Measurements from ENCODE around the gene BPHL.

Gene BPHL

GRCh38 chr6:3086282-3086946 is 32.1 kb upstream of the BPHL start:
- Histone ChIP-seq H3K4me1 (ENCODE audit: insufficient read depth, low read length) (no peaks in the 10 kb centered on the region), H3K9ac (ENCODE audit: low read depth, low read length) (no peak overlapping the region), H3K27me3 (ENCODE audit: insufficient read depth, low read length) (no peaks in the 10 kb centered on the region), H3K9me3 (ENCODE audit: insufficient read depth, low read depth, low read length) (peaks cover 65% of the 10 kb centered on the region), H3K27ac (ENCODE audit: low read depth, low read length) (no peak overlapping the region), H3K36me3 (ENCODE audit: insufficient read depth, low read length) (peaks cover 88% of the 10 kb centered on the region), H3K4me3 (ENCODE audit: low read length) (no peak overlapping the region)
- WGBS, result 68% methylated on average over 7 of the region's 7 CpGs

GRCh38 chr6:3088446-3088845 is 30.1 kb upstream of the BPHL start:
- Histone ChIP-seq H3K4me1 (ENCODE audit: insufficient read depth, low read length) (no peaks in the 10 kb centered on the region), H3K4me3 (ENCODE audit: low read length) (peak overlapping the region; percentile 34; the same call in 1 of the 2 replicates), H3K27me3 (ENCODE audit: insufficient read depth, low read length) (no peaks in the 10 kb centered on the region), H3K9me3 (ENCODE audit: insufficient read depth, low read depth, low read length) (peaks cover 65% of the 10 kb centered on the region), H3K27ac (ENCODE audit: low read depth, low read length) (no peak overlapping the region), H3K9ac (ENCODE audit: low read depth, low read length) (no peak overlapping the region), H3K36me3 (ENCODE audit: insufficient read depth, low read length) (peaks cover 72% of the 10 kb centered on the region)
- 97% methylated on average over 4 of the region's 4 CpGs for WGBS

GRCh38 chr6:3088968-3089367 is 29.5 kb upstream of the BPHL start:
- Histone ChIP-seq H3K27ac (ENCODE audit: low read depth, low read length) (no peak overlapping the region), H3K9me3 (ENCODE audit: insufficient read depth, low read depth, low read length) (peaks cover 64% of the 10 kb centered on the region), H3K4me1 (ENCODE audit: insufficient read depth, low read length) (no peaks in the 10 kb centered on the region), H3K4me3 (ENCODE audit: low read length) (peak overlapping the region; percentile 34), H3K9ac (ENCODE audit: low read depth, low read length) (no peak overlapping the region), H3K27me3 (ENCODE audit: insufficient read depth, low read length) (no peaks in the 10 kb centered on the region), H3K36me3 (ENCODE audit: insufficient read depth, low read length) (peaks cover 69% of the 10 kb centered on the region)
- 97% methylated on average over 4 of the region's 4 CpGs for WGBS

GRCh38 chr6:3090013-3090412 is 28.5 kb upstream of the BPHL start:
- Histone ChIP-seq H3K4me1 (ENCODE audit: insufficient read depth, low read length) (no peaks in the 10 kb centered on the region), H3K27me3 (ENCODE audit: insufficient read depth, low read length) (no peaks in the 10 kb centered on the region), H3K9ac (ENCODE audit: low read depth, low read length) (no peak overlapping the region), H3K27ac (ENCODE audit: low read depth, low read length) (no peak overlapping the region), H3K9me3 (ENCODE audit: insufficient read depth, low read depth, low read length) (peaks cover 69% of the 10 kb centered on the region), H3K36me3 (ENCODE audit: insufficient read depth, low read length) (peaks cover 69% of the 10 kb centered on the region), H3K4me3 (ENCODE audit: low read length) (peak overlapping the region; percentile 34)
- 93% methylated on average over 2 of the region's 4 CpGs for WGBS

- H3K36me3 ChIP-seq (ENCODE audit: insufficient read depth, low read length), result peaks cover 63% of the 10 kb centered on the region
- H3K4me1 ChIP-seq (ENCODE audit: insufficient read depth, low read length), result no peaks in the 10 kb centered on the region
- no peak overlapping the region for H3K27ac ChIP-seq (ENCODE audit: low read depth, low read length)
- H3K9ac ChIP-seq (ENCODE audit: low read depth, low read length), result no peak overlapping the region
- WGBS, result 98% methylated on average over 2 of the region's 2 CpGs
- no peaks in the 10 kb centered on the region for H3K27me3 ChIP-seq (ENCODE audit: insufficient read depth, low read length)
- H3K9me3 ChIP-seq (ENCODE audit: insufficient read depth, low read depth, low read length), result peaks cover 51% of the 10 kb centered on the region
- peak overlapping the region; percentile 27; the same call in 1 of the 2 replicates for H3K4me3 ChIP-seq (ENCODE audit: low read length)
Observed at GRCh38 chr6:3094815-3095214, 23.7 kb upstream of the BPHL start.

GRCh38 chr6:3102875-3103274 is 15.6 kb upstream of the BPHL start:
- no peak overlapping the region for H3K4me3 ChIP-seq (ENCODE audit: low read length)
- H3K27me3 ChIP-seq (ENCODE audit: insufficient read depth, low read length), result no peaks in the 10 kb centered on the region
- no peak overlapping the region for H3K9ac ChIP-seq (ENCODE audit: low read depth, low read length)
- 100% methylated on average over 2 of the region's 3 CpGs for WGBS
- H3K9me3 ChIP-seq (ENCODE audit: insufficient read depth, low read depth, low read length), result peaks cover 8% of the 10 kb centered on the region; the same call in 1 of the 2 replicates
- H3K4me1 ChIP-seq (ENCODE audit: insufficient read depth, low read length), result no peaks in the 10 kb centered on the region
- H3K36me3 ChIP-seq (ENCODE audit: insufficient read depth, low read length), result peaks cover 68% of the 10 kb centered on the region
- no peak overlapping the region for H3K27ac ChIP-seq (ENCODE audit: low read depth, low read length)

- Histone ChIP-seq H3K27ac (ENCODE audit: low read depth, low read length) (no peak overlapping the region), H3K9ac (ENCODE audit: low read depth, low read length) (no peak overlapping the region), H3K9me3 (ENCODE audit: insufficient read depth, low read depth, low read length) (no peaks in the 10 kb centered on the region), H3K4me3 (ENCODE audit: low read length) (no peak overlapping the region), H3K4me1 (ENCODE audit: insufficient read depth, low read length) (no peaks in the 10 kb centered on the region), H3K36me3 (ENCODE audit: insufficient read depth, low read length) (peaks cover 85% of the 10 kb centered on the region), H3K27me3 (ENCODE audit: insufficient read depth, low read length) (no peaks in the 10 kb centered on the region)
- WGBS, result 94% methylated on average over 10 of the region's 10 CpGs
Observed at GRCh38 chr6:3108746-3109414, 9.6 kb upstream of the BPHL start.

- Histone ChIP-seq H3K36me3 (ENCODE audit: insufficient read depth, low read length) (peaks cover 85% of the 10 kb centered on the region), H3K9me3 (ENCODE audit: insufficient read depth, low read depth, low read length) (no peaks in the 10 kb centered on the region), H3K4me1 (ENCODE audit: insufficient read depth, low read length) (no peaks in the 10 kb centered on the region), H3K4me3 (ENCODE audit: low read length) (no peak overlapping the region), H3K9ac (ENCODE audit: low read depth, low read length) (no peak overlapping the region), H3K27ac (ENCODE audit: low read depth, low read length) (no peak overlapping the region), H3K27me3 (ENCODE audit: insufficient read depth, low read length) (no peaks in the 10 kb centered on the region)
- 97% methylated on average over 2 of the region's 3 CpGs for WGBS
Observed at GRCh38 chr6:3109761-3110160, 8.8 kb upstream of the BPHL start.

GRCh38 chr6:3114377-3114776 is 4.1 kb upstream of the BPHL start:
- WGBS, result 96% methylated on average over 5 of the region's 6 CpGs
- Histone ChIP-seq H3K27ac (ENCODE audit: low read depth, low read length) (no peak overlapping the region), H3K36me3 (ENCODE audit: insufficient read depth, low read length) (peaks cover 56% of the 10 kb centered on the region)

GRCh38 chr6:3117912-3118352 is 579 bp upstream of the BPHL start:
- H3K27ac ChIP-seq (ENCODE audit: low read depth, low read length), result peak overlapping the region; percentile 98
- peaks cover 23% of the 10 kb centered on the region for H3K36me3 ChIP-seq (ENCODE audit: insufficient read depth, low read length)
- 21% methylated on average over 8 of the region's 8 CpGs for WGBS
- H3K9ac ChIP-seq (ENCODE audit: low read depth, low read length), result peak overlapping the region; percentile 90
- no peaks in the 10 kb centered on the region for H3K9me3 ChIP-seq (ENCODE audit: insufficient read depth, low read depth, low read length)
- no peaks in the 10 kb centered on the region for H3K27me3 ChIP-seq (ENCODE audit: insufficient read depth, low read length)
- peak overlapping the region; percentile 91 for H3K4me3 ChIP-seq (ENCODE audit: low read length)
- H3K4me1 ChIP-seq (ENCODE audit: insufficient read depth, low read length), result peaks cover 18% of the 10 kb centered on the region

More at GRCh38 chr6:3114377-3114776, 4.1 kb upstream of the BPHL start:
- H3K4me3 ChIP-seq (ENCODE audit: low read length), result no peak overlapping the region
- no peak overlapping the region for H3K9ac ChIP-seq (ENCODE audit: low read depth, low read length)
- no peaks in the 10 kb centered on the region for H3K9me3 ChIP-seq (ENCODE audit: insufficient read depth, low read depth, low read length)
- peaks cover 13% of the 10 kb centered on the region for H3K4me1 ChIP-seq (ENCODE audit: insufficient read depth, low read length)
- no peaks in the 10 kb centered on the region for H3K27me3 ChIP-seq (ENCODE audit: insufficient read depth, low read length)

- 27% methylated on average over 19 of the region's 19 CpGs for WGBS
- Histone ChIP-seq H3K9me3 (ENCODE audit: insufficient read depth, low read depth, low read length) (no peaks in the 10 kb centered on the region), H3K36me3 (ENCODE audit: insufficient read depth, low read length) (peaks cover 10% of the 10 kb centered on the region), H3K4me1 (ENCODE audit: insufficient read depth, low read length) (peaks cover 18% of the 10 kb centered on the region), H3K9ac (ENCODE audit: low read depth, low read length) (peak overlapping the region; percentile 90), H3K27ac (ENCODE audit: low read depth, low read length) (peak overlapping the region; percentile 98), H3K4me3 (ENCODE audit: low read length) (peak overlapping the region; percentile 91), H3K27me3 (ENCODE audit: insufficient read depth, low read length) (no peaks in the 10 kb centered on the region)
Observed at GRCh38 chr6:3119040-3119723, 671 bp downstream of the BPHL start.
